ENCODE measurements around the gene IFT27. TPM values are rescaled to one million over a fixed set of nuclear protein-coding genes. Genes with fewer than 3 reads are reported as not detected.

The IFT27 gene
- total RNA-seq, 1 donor from 2014 or later: 13.4 TPM

- no peak for DNase-seq (ENCODE audit: low read depth)
These were observed 47.9 kb downstream of the IFT27 start for GRCh38 chr22:36727927-36728488.

- DNase-seq (ENCODE audit: low read depth): no peak
These were observed 48.8 kb downstream of the IFT27 start for GRCh38 chr22:36727110-36727509.

GRCh38 chr22:36726007-36726380 is 49.9 kb downstream of the IFT27 start:
- no peak for DNase-seq (ENCODE audit: low read depth)

- DNase-seq (ENCODE audit: low read depth): no peak
These were observed 50.4 kb downstream of the IFT27 start for GRCh38 chr22:36725366-36726006.

- no peak for DNase-seq (ENCODE audit: low read depth)
These were observed 51.1 kb downstream of the IFT27 start for GRCh38 chr22:36724836-36725235.

- DNase-seq (ENCODE audit: low read depth): no peak
These were observed 53.9 kb downstream of the IFT27 start for GRCh38 chr22:36722055-36722454.

- no peak for DNase-seq (ENCODE audit: low read depth)
These were observed 60.3 kb downstream of the IFT27 start for GRCh38 chr22:36715647-36716046.

GRCh38 chr22:36714110-36714509 is 61.8 kb downstream of the IFT27 start:
- DNase-seq (ENCODE audit: low read depth): no peak

GRCh38 chr22:36713436-36713835 is 62.5 kb downstream of the IFT27 start:
- no peak for DNase-seq (ENCODE audit: low read depth)

Other genes starting within 250 kb of the IFT27 start
- 408 and 477 TPM in 2 replicates for gene EIF3D, start 247.0 kb downstream of the IFT27 start, total RNA-seq
- gene CACNG2, start 72.4 kb downstream of the IFT27 start, total RNA-seq: not detected in 2 replicates
- 3.3 and 30.7 TPM in 2 replicates for gene PVALB, start 40.9 kb upstream of the IFT27 start, total RNA-seq
- not detected in 2 replicates for gene NCF4, start 84.9 kb upstream of the IFT27 start, total RNA-seq
- not detected in 2 replicates for gene CSF2RB, start 137.5 kb upstream of the IFT27 start, total RNA-seq
- 31.9 and 32.2 TPM in 2 replicates for gene TST, start 243.3 kb upstream of the IFT27 start, total RNA-seq
- 71.5 and 109 TPM in 2 replicates for gene MPST, start 243.6 kb upstream of the IFT27 start, total RNA-seq